Pancreas (tissue), 10 donors: Measurements from ENCODE around the gene GCNT2. TPM values are rescaled to one million over a fixed set of nuclear protein-coding genes. Genes with fewer than 3 reads are reported as not detected.

Experiments
- ATAC-seq, 4 donors: fragments of 200-7000 bp; cut with Tn5 transposase; one replicate each; pipeline versions ENCODE4 v1.8.0 to v1.9.1; 2020; ENCODE audit warnings: mild to moderate bottlenecking in 4 of 4, moderate library complexity in 4 of 4
- DNase-seq, 6 donors: peaks; one replicate each; pipeline ENCODE4 v3.0.0-alpha.2; 2020
- FAIRE-seq: peaks from 2 replicates; lab custom pipeline; 2012; peaks lifted over from hg19 to GRCh38; lab: Jason Lieb, UNC
- H3K27ac ChIP-seq, 4 donors: fragments of 200-600 bp; sonication (generic); 1 replicate in 3 of 4; 2 replicates in 1 of 4; pipeline versions ENCODE4 v1.5.0 to v1.8.0; 2020
- H3K27me3 ChIP-seq, 4 donors: fragments of 200-600 bp; one replicate each; pipeline ENCODE4 v1.8.0; 2021
- H3K36me3 ChIP-seq, 3 donors: fragments of 200-600 bp; sonication (generic) in 1 of 3; one replicate each; pipeline versions ENCODE4 v1.5.0 to v1.8.0; 2020 to 2021
- H3K4me1 ChIP-seq, 3 donors: fragments of 200-600 bp; one replicate each; pipeline ENCODE4 v1.8.0; 2021
- H3K4me3 ChIP-seq, 4 donors: fragments of 200-600 bp; sonication (generic) in 2 of 4; one replicate each; pipeline versions ENCODE4 v1.5.0 to v1.8.0; 2020 to 2021
- H3K9me3 ChIP-seq, 4 donors: fragments of 200-600 bp; one replicate each; pipeline ENCODE4 v1.8.0; 2021
- WGBS, 2 donors: extraction: QIAGEN DNeasy Blood & Tissue Kit; methylation state at CpG; one replicate each; pipeline ENCODE4 v1.1.7; 2013; 5-methylcytosine and 5-hydroxymethylcytosine counted together
- intact Hi-C, 3 donors: fragments of 100-400 bp; cut with DNase I; formaldehyde crosslinking; loops; one replicate each; pipeline versions ENCODE4 v1.11.1 to v1.14.2; 2022
- polyA plus RNA-seq, 2 donors: library from polyadenylated mRNA; stranded (reverse); fragments of 200-250 nt; gene quantifications; one replicate each; pipeline ENCODE4 v1.2.3, GENCODE V29; 2013
- total RNA-seq, 6 donors: library from RNA; stranded (reverse); fragmentation: NEBNext Ultra II Directional in 4 of 6; extraction: Animal tissue kit (Norgen Biotek cat#: 25700) in 4 of 6; gene quantifications; one replicate each; pipeline versions ENCODE4 v1.2.1 to v1.2.4, GENCODE V29; 2021 to 2023
- TF ChIP-seq, protein P1 (sequence below), 4 donors: fragments of 200-600 bp; sonication (generic) in 3 of 4; IDR thresholded peaks; one replicate each; pipeline versions ENCODE4 v1.5.0 to v1.8.0; 2021; ENCODE audit warnings: antibody characterized with exemption in 4 of 4
- donor health status: healthy with polysubstance abuse.
- donor health status: DM: no; HTN: no; CAD: no; lungs with moderate emphysema.
- donor health status: DM: no; HTN: no; CAD: no.
- donor health status: control.
- donor health status: control.
- donor health status: Bipolar disorder and iron deficiency.
- donor health status: DM: yes; HTN: yes; CAD: no.
- donor health status: DM: no; HTN: no; CAD: no.
- donor health status: DM: no; HTN: no; CAD: no.
- donor health status: DM: yes; HTN: yes; CAD: no.

Gene GCNT2
- total RNA-seq (1 to 10 TPM; 1.5 to 8.3 (median 2.8) TPM), polyA plus RNA-seq (1 to 10 TPM in 1 of 2 donors, under 1 TPM in 1; 0.91 to 1.5 TPM)

DNA sequence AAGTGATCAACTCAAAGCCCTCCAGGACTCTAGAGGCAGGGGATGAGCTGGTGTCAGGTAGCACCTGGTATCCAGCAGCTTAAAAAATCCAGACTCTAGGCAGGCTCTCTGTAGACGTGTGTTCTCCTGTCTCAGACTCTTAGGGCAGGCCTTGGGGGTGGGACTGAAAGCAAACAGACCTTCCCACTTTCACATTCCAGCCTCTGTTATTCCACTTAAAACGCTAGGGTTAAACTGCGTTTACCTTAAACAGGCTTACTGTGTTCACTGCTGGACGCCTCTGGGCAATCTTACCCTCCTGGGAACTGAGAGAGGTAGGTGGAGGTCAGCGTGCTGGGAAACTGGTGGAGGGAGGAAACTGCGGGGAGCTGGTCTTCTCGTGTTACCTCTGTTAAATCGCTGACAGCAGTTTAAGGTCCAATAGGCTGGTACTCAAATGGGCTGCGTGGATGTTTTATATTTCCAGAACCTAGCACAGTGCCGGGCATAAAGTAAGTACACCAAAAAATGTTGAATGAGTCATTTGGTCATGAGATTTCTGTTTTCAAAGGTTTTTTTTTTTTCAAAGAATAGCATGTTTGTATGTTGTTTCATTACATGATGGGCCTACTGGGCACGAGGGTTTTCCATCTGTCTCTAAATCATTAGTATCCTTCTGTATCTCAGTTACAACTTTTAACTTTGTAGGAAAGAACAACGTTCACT, at the start of gene GCNT2:
Gene GCNT2, plus strand, starts transcription at position 248 of the 705 bp plus-strand sequence. CDS start 7,561 bp downstream, outside the sequence.
- WGBS, 2 donors = 52 to 57% methylated on average over 12 of the region's 12 CpGs
- Histone ChIP-seq H3K36me3 (no peaks in the 10 kb centered on the region), H3K27me3 (no peaks in the 10 kb centered on the region), H3K4me1 (peaks cover 0 to 9% (median 0%) of the 10 kb centered on the region in 3 donors), H3K27ac (peak within 1 kb of the TSS in 2 of 4 donors; percentile 30 to 37), H3K9me3 (no peaks in the 10 kb centered on the region), H3K4me3 (no peak within 1 kb of the TSS)
- intact Hi-C loops = no loop called here
- ATAC-seq = peak in 3 of 4 donors; percentile 56 to 68 (median 64)
- DNase-seq = no peak
- FAIRE-seq = no peak
- TF ChIP-seq, protein P1, sequence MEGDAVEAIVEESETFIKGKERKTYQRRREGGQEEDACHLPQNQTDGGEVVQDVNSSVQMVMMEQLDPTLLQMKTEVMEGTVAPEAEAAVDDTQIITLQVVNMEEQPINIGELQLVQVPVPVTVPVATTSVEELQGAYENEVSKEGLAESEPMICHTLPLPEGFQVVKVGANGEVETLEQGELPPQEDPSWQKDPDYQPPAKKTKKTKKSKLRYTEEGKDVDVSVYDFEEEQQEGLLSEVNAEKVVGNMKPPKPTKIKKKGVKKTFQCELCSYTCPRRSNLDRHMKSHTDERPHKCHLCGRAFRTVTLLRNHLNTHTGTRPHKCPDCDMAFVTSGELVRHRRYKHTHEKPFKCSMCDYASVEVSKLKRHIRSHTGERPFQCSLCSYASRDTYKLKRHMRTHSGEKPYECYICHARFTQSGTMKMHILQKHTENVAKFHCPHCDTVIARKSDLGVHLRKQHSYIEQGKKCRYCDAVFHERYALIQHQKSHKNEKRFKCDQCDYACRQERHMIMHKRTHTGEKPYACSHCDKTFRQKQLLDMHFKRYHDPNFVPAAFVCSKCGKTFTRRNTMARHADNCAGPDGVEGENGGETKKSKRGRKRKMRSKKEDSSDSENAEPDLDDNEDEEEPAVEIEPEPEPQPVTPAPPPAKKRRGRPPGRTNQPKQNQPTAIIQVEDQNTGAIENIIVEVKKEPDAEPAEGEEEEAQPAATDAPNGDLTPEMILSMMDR (IDR thresholded peaks at IDR 0.05) = no peak

DNA sequence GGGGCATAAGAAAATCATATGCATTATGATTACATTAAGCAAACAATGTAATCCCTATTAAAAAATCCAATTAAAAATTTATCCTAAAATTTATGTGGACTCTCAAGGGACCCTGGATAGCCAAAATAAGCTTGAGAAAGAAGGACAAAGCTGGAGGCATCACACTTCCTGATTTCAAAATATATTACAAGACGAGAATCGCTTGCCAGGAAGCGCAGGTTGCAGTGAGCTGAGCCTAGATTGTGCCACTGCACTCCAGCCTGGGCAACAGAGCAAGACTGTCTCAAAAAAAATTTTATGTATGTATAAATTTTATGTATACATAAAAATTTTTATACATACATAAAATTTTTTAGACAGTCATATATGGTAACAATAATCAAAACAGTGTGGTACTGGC, 48.5 kb upstream of the GCNT2 start:
- DNase-seq = no peak
- WGBS, 2 donors = 92 to 97% methylated on average over 3 of the region's 3 CpGs
- FAIRE-seq = no peak

DNA sequence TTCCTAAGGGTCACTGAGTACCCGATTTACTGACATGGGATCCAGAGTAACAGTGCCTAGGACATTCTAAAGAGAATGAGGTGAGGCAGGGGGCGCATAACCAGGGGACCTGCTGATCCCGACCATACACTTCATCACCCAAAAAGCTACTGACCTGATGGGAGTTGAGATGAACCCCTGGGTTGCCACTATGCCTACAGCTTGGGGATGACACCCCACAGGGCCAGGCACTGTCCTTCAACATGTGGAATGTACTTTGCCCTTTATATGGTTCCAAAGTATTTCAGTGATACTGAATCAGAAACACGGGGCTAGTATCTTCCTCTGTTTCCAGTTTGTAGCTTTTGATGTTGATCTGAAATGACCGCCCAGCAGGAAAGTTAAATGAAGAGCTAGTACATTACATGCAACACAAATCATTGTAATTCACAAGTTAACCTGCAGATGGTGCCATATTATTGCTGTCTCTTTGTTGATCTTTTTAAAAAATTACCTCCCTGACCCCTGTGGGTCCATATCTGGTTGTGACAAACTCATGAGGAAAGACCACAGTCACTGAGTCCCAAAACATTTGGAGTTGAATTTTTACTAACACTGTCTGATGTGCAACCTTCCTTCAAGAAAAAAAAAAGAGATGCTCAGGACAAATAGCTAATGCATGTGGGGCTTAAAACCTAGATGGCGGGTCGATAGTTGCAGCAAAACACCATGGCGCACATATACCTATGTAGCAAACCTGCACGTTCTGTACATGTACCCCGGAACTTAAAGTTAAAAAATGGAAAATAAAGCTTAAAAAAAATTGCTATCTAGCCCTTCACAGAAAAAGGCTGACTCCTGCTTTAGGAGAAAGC, 42.7 kb upstream of the GCNT2 start:
- intact Hi-C loops = loop anchor here in 1 of 3 donors (5.0 kb wide), 1 partner anchor 324 kb away; no protein-coding TSS in a partner anchor
- no peaks in the 10 kb centered on the region for H3K9me3 ChIP-seq
- no peaks in the 10 kb centered on the region for H3K36me3 ChIP-seq
- H3K4me3 ChIP-seq = no peak overlapping the region
- FAIRE-seq (no peak), DNase-seq (no peak), ATAC-seq (peak in 3 of 4 donors; percentile 57 to 73 (median 71))
- 46 to 50% methylated on average over 10 of the region's 10 CpGs for WGBS, 2 donors
- H3K27ac ChIP-seq = no peak overlapping the region
- no peaks in the 10 kb centered on the region for H3K4me1 ChIP-seq
- TF ChIP-seq, protein P1 (IDR thresholded peaks at IDR 0.05) = peak; percentile 25 to 59 (median 41)
- no peaks in the 10 kb centered on the region for H3K27me3 ChIP-seq

More for the DNA sequence above, 48.5 kb upstream of the GCNT2 start:
- H3K4me3 ChIP-seq = no peak overlapping the region
- intact Hi-C loops = no loop called here
- no peak for ATAC-seq
- TF ChIP-seq, protein P1 (IDR thresholded peaks at IDR 0.05) = no peak
- no peak overlapping the region for H3K27ac ChIP-seq
- no peaks in the 10 kb centered on the region for H3K4me1 ChIP-seq
- no peaks in the 10 kb centered on the region for H3K36me3 ChIP-seq
- no peaks in the 10 kb centered on the region for H3K27me3 ChIP-seq
- no peaks in the 10 kb centered on the region for H3K9me3 ChIP-seq

DNA sequence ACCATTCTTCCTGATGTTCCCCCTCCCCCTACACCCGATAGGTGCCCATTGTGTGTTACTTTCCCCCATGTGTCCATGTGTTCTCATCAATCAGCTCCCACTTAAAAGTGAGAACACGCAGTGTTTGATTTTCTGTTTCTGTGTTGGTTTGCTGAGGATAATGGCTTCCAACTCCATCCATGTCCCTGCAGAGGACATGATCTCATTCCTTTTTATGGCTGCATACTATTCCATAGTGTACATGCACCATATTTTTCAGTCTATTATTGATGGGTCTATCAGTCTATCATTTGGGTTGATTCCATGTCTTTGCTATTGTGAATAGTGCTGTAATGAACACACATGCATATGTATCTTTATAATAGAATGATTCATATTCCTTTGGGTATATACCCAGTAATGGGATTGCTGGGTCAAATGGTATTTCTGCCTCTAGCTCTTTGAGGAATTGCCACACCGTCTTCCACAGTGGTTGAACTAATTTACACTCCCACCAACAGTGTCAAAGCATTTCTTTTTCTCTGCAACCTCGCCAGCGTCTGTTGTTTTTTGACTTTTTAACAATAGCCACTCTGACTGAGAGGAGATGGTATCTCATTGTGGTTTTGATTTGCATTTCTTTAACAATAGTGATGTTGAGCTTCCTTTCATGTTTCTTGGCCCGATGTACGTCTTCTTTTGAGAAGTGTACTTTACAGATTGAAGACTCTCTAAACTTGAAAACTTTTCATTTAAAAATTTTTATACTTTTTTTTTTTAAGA, 41.0 kb upstream of the GCNT2 start:
- Histone ChIP-seq H3K27me3 (no peaks in the 10 kb centered on the region), H3K36me3 (no peaks in the 10 kb centered on the region), H3K27ac (no peak overlapping the region), H3K4me1 (no peaks in the 10 kb centered on the region), H3K4me3 (no peak overlapping the region), H3K9me3 (no peaks in the 10 kb centered on the region)
- intact Hi-C loops = loop anchor here in 1 of 3 donors (5.0 kb wide), 1 partner anchor 322 kb away; no protein-coding TSS in a partner anchor
- WGBS, 2 donors = 75 to 83% methylated on average over 7 of the region's 7 CpGs
- FAIRE-seq (no peak), ATAC-seq (no peak), DNase-seq (no peak)
- TF ChIP-seq, protein P1 (IDR thresholded peaks at IDR 0.05) = no peak
